ENCODE measurements around the gene PTPN11. TPM values are rescaled to one million over a fixed set of nuclear protein-coding genes. Genes with fewer than 3 reads are reported as not detected.
"Not testable (repeated sequence)": the region's sequence is repeated elsewhere in the genome, so short reads cannot be mapped to it uniquely, and the experiment has no call there.

PTPN11 gene
- total RNA-seq, 4 donors from 2014 or later: 61.6 to 88.0 (median 75.2) TPM

DNA sequence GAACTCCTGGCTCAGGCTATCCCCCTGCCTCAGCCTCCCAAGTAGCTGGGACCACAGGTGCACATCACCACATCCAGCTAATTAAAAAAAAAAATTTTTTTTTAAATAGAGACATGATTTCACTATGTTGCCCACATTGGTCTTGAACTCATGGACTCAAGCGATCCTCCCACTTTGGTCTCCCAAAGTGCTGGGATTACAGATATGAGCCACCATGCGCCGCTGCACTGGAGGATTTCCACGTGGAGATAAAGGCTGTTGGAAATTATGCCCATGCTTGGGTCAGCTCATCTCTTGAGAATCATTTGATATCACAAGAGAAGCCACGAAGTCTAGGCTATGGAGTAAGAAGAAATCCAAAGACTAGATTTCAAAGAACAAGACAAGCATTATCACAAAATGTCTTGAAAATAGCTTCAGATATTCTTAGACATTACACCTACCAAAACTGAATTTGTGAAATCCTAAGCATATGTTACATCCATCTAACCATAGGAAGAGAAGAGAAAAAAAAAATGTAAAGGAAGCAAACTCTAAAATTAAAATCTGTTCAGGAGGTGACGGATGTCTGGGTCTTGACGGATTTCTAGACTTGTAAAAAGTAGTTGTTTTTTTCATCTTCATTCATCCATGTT, 99.1 kb downstream of the PTPN11 start:
- TF ChIP-seq POLR2A (IDR thresholded peaks at IDR 0.05): no peak
- TF ChIP-seq, protein P1, sequence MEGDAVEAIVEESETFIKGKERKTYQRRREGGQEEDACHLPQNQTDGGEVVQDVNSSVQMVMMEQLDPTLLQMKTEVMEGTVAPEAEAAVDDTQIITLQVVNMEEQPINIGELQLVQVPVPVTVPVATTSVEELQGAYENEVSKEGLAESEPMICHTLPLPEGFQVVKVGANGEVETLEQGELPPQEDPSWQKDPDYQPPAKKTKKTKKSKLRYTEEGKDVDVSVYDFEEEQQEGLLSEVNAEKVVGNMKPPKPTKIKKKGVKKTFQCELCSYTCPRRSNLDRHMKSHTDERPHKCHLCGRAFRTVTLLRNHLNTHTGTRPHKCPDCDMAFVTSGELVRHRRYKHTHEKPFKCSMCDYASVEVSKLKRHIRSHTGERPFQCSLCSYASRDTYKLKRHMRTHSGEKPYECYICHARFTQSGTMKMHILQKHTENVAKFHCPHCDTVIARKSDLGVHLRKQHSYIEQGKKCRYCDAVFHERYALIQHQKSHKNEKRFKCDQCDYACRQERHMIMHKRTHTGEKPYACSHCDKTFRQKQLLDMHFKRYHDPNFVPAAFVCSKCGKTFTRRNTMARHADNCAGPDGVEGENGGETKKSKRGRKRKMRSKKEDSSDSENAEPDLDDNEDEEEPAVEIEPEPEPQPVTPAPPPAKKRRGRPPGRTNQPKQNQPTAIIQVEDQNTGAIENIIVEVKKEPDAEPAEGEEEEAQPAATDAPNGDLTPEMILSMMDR (IDR thresholded peaks at IDR 0.05): no peak
- intact Hi-C loops (cut with DNase I; ENCODE audit: low total_unique reads): no loop called here
- no peak for DNase-seq (ENCODE audit: low spot score in 2 of 2)
- WGBS, 2 donors: 75 to 82% methylated on average over 7 of the region's 7 CpGs
- no peak overlapping the region for H3K4me3 ChIP-seq (ENCODE audit: low read depth, poor library complexity, severe bottlenecking)

DNA sequence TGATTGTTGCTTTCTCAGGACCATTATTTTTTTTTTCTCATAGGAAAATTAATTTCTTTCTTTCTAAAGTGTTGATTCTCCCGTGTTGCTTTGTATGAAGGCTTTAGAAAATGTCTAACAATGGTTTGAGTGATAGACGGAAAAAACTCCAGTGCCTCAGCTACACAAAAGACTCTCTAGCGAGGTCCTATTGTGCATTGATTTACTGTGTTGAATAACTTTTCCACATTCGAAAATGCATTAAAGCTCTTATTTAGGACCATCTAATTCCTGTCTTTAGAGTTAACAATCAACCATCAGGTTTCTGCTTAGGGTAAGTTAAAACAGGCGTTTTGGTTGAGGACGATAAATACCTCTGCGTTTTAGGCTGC, 99.6 kb downstream of the PTPN11 start:
- intact Hi-C loops (cut with DNase I; ENCODE audit: low total_unique reads): no loop called here
- WGBS, 2 donors: 75 to 81% methylated on average over 7 of the region's 7 CpGs
- TF ChIP-seq, protein P1 (IDR thresholded peaks at IDR 0.05): no peak
- no peak for TF ChIP-seq POLR2A (IDR thresholded peaks at IDR 0.05)
- no peak for DNase-seq (ENCODE audit: low spot score in 2 of 2)
- H3K4me3 ChIP-seq (ENCODE audit: low read depth, poor library complexity, severe bottlenecking): no peak overlapping the region

DNA sequence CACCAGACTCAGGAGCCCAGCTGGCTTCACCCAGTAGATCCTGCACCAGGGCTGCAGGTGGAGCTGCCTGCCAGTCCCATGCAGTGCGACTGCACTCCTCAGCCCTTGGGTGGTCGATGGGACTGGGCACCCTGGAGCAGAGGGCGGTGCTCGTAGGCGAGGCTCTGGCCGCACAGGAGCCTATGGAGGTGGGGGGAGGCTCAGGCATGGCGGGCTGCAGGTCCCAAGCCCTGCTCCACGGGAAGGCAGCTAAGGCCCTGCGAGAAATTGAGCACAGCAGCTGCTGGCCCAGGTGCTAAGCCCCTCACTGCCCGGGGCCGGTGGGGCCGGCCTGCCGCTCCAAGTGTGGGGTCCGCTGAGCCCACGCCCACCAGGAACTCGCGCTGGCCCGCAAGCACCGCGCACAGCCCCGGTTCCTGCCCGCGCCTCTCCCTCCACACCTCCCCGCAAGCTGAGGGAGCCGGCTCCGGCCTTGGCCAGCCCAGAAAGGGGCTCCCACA, 101.1 kb downstream of the PTPN11 start:
- intact Hi-C loops (cut with DNase I; ENCODE audit: low total_unique reads); DNase-seq (ENCODE audit: low spot score in 2 of 2): not testable (repeated sequence)
- 90 to 91% methylated on average over 21 to 25 of the region's 26 CpGs for WGBS, 2 donors

DNA sequence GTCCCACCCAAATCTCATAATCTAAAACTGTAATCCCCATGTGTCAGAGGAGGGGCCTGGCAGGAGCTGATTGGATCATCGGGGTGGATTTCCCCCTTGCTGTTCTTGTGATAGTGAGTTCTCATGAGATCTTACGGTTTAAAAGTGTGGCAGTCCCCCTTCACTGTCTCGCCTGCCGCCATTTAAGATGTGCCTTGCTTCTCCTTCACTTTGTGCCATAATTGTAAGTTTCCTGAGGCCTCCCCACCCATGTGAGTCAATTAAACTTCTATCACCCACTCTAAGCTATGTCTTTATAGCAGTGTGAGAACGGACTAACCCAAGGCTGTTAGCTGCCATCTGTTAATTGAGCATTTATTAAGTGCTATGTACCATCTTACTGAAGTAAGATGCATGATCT, 105.1 kb downstream of the PTPN11 start:
- no peak for DNase-seq (ENCODE audit: low spot score in 2 of 2)
- intact Hi-C loops (cut with DNase I; ENCODE audit: low total_unique reads): no loop called here

More for the DNA sequence above, 101.1 kb downstream of the PTPN11 start:
- not testable (repeated sequence) for H3K4me3 ChIP-seq (ENCODE audit: low read depth, poor library complexity, severe bottlenecking)

DNA sequence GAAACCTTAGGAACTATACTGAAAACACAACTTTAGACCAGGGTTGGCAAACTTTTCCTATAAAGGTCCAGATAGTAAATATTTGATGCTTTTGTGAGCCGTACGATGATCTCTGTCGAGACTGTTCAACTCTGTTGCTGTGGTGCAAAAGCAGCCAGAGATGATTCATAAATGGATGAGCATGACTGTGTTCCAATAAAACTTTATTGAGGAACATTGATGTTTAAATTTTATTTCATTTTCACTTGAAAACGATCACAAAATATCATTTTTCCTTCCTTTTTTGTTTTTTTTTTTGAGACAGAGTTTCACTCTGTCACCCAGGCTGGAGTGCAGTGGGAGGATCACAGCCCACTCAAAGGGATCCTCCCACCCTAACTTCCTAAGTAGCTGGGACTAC, 105.5 kb downstream of the PTPN11 start:
- no peak for DNase-seq (ENCODE audit: low spot score in 2 of 2)
- no peak overlapping the region for H3K4me3 ChIP-seq (ENCODE audit: low read depth, poor library complexity, severe bottlenecking)
- intact Hi-C loops (cut with DNase I; ENCODE audit: low total_unique reads): no loop called here
- TF ChIP-seq, protein P1 (IDR thresholded peaks at IDR 0.05): no peak
- TF ChIP-seq POLR2A (IDR thresholded peaks at IDR 0.05): no peak
- 93 to 94% methylated on average over 4 of the region's 4 CpGs for WGBS, 2 donors

More for the DNA sequence above, 105.1 kb downstream of the PTPN11 start:
- TF ChIP-seq POLR2A (IDR thresholded peaks at IDR 0.05): no peak
- H3K4me3 ChIP-seq (ENCODE audit: low read depth, poor library complexity, severe bottlenecking): no peak overlapping the region
- WGBS, 2 donors: 84 to 89% methylated on average over 5 of the region's 5 CpGs

DNA sequence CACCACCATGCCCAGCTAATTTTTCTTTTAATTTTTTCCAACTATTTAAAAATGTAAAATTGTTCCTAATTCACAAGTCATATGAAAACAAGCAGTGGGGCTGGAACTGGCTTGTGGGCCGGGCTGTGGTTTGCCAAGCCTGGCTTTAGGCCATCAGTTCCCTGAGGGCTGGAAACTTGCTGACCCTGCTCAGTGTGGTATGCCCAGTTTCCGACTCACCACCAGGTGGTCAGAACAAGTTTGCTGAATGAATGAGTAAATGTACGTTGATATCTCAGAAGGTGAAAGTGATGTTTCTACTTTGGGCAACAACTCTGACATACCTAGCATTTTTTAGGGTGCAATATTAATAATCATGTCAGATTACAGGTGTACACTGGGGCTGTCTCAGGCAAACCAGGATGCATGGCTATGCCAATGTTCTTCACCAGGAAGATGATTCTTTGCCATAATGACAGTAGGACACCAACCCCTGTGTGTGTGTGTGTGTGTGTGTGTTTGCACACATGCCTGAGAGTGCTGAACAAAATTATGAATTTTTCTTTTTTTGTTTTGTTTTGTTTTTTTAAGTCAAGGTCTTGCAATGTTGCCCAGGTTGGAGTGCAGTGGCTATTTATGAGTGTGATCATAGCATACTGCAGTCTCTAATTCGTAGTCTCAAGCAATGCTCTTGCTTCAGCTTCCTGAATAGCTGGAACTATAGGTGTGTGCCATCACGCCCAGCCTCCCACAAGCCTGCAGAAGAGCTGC, 106.1 kb downstream of the PTPN11 start:
- DNase-seq (ENCODE audit: low spot score in 2 of 2): no peak
- H3K4me3 ChIP-seq (ENCODE audit: low read depth, poor library complexity, severe bottlenecking): no peak overlapping the region
- intact Hi-C loops (cut with DNase I; ENCODE audit: low total_unique reads): no loop called here
- TF ChIP-seq, protein P1 (IDR thresholded peaks at IDR 0.05): no peak
- TF ChIP-seq POLR2A (IDR thresholded peaks at IDR 0.05): no peak
- WGBS, 2 donors: 51 to 53% methylated on average over 5 of the region's 5 CpGs

Data from lower leg skin (tissue), 4 donors.